ENCODE measurements around the gene RFTN1.

The RFTN1 gene

GRCh38 chr3:16513141-16514020, at the start of gene RFTN1:
Gene RFTN1 (minus strand): TSS chr3:16513699. CDS start chr3:16493869, 19,830 bp downstream.
- DNase-seq (ENCODE audit: low read depth): peak; percentile 31

GRCh38 chr3:16559653-16560365, 46.3 kb upstream of the RFTN1 start:
- no peak for DNase-seq (ENCODE audit: low read depth)

- no peak for DNase-seq (ENCODE audit: low read depth)
Observed at GRCh38 chr3:16554126-16554525, 40.6 kb upstream of the RFTN1 start.

- no peak for DNase-seq (ENCODE audit: low read depth)
Observed at GRCh38 chr3:16552757-16553156, 39.3 kb upstream of the RFTN1 start.

GRCh38 chr3:16551342-16551976, 38.0 kb upstream of the RFTN1 start:
- DNase-seq (ENCODE audit: low read depth): no peak

- DNase-seq (ENCODE audit: low read depth): peak; percentile 43
Observed at GRCh38 chr3:16550676-16551341, 37.3 kb upstream of the RFTN1 start.

- no peak for DNase-seq (ENCODE audit: low read depth)
Observed at GRCh38 chr3:16550305-16550675, 36.8 kb upstream of the RFTN1 start.

- no peak for DNase-seq (ENCODE audit: low read depth)
Observed at GRCh38 chr3:16548721-16549120, 35.2 kb upstream of the RFTN1 start.

GRCh38 chr3:16547561-16548357, 34.3 kb upstream of the RFTN1 start:
- no peak for DNase-seq (ENCODE audit: low read depth)

- DNase-seq (ENCODE audit: low read depth): no peak
Observed at GRCh38 chr3:16546186-16547010, 32.9 kb upstream of the RFTN1 start.

GRCh38 chr3:16545413-16546185, 32.1 kb upstream of the RFTN1 start:
- no peak for DNase-seq (ENCODE audit: low read depth)

- no peak for DNase-seq (ENCODE audit: low read depth)
Observed at GRCh38 chr3:16543242-16543864, 29.9 kb upstream of the RFTN1 start.

- no peak for DNase-seq (ENCODE audit: low read depth)
Observed at GRCh38 chr3:16538507-16538906, 25.0 kb upstream of the RFTN1 start.

- no peak for DNase-seq (ENCODE audit: low read depth)
Observed at GRCh38 chr3:16536996-16537395, 23.5 kb upstream of the RFTN1 start.

- DNase-seq (ENCODE audit: low read depth): no peak
Observed at GRCh38 chr3:16536344-16536663, 22.8 kb upstream of the RFTN1 start.

GRCh38 chr3:16534640-16535262, 21.3 kb upstream of the RFTN1 start:
- DNase-seq (ENCODE audit: low read depth): no peak

GRCh38 chr3:16533928-16534574, 20.6 kb upstream of the RFTN1 start:
- DNase-seq (ENCODE audit: low read depth): no peak

GRCh38 chr3:16529264-16529663, 15.8 kb upstream of the RFTN1 start:
- no peak for DNase-seq (ENCODE audit: low read depth)

Data from stimulated activated CD8-positive, alpha-beta memory T cell treated with anti-CD3 and anti-CD28 coated beads, Interleukin-4, amount 100 ng/mL, for 24 hours (primary cell).